Ovary (tissue), 9 donors: ENCODE results near the gene RUFY4. TPM values are rescaled to one million over a fixed set of nuclear protein-coding genes. Genes with fewer than 3 reads are reported as not detected.

Experiments
- DNase-seq, 5 donors: peaks; one replicate each; pipeline ENCODE4 v3.0.0-alpha.2; 2019 to 2020
- H3K27ac ChIP-seq, 2 donors: fragments of 200-600 bp; one replicate each; pipeline versions ENCODE4 v1.5.1 to v1.8.0; 2019 to 2022
- H3K27me3 ChIP-seq: fragments of 200-600 bp; one replicate; pipeline ENCODE4 v1.8.0; 2022
- H3K36me3 ChIP-seq: fragments of 200-600 bp; sonication (generic); one replicate; pipeline ENCODE4 v1.5.1; 2019
- H3K4me1 ChIP-seq: one replicate; pipeline ENCODE4 v1.8.1; 2013; ENCODE audit warnings: mild to moderate bottlenecking, moderate library complexity; ENCODE audit not compliant: insufficient read depth
- H3K4me3 ChIP-seq: fragments of 200-600 bp; sonication (generic); one replicate; pipeline ENCODE4 v1.5.1; 2017
- H3K9me3 ChIP-seq, 2 donors: fragments of 200-600 bp in 1 of 2; sonication (generic) in 1 of 2; one replicate each; pipeline versions ENCODE4 v1.5.1 to v1.8.1; 2013 to 2019; ENCODE audit warnings: mild to moderate bottlenecking in 1 of 2, moderate library complexity in 1 of 2
- EP300 ChIP-seq: sonication (generic); formaldehyde crosslinking; IDR thresholded peaks from one replicate; pipeline ENCODE4 v1.6.1; 2017; ENCODE audit warnings: antibody characterized with exemption
- POLR2A ChIP-seq: fragments of 450-650 bp; IDR thresholded peaks from one replicate; pipeline ENCODE4 v1.6.1; 2017; ENCODE audit warnings: antibody characterized with exemption, mild to moderate bottlenecking, moderate library complexity
- WGBS, 3 donors: extraction: QIAGEN DNeasy Blood & Tissue Kit in 1 of 3; methylation state at CpG; one replicate each; pipeline versions ENCODE4 v1.1.5 to v1.1.7; 2013 to 2017; 5-methylcytosine and 5-hydroxymethylcytosine counted together
- intact Hi-C, 4 donors: fragments of 100-400 bp; cut with DNase I; formaldehyde crosslinking; loops; one replicate each; pipeline versions ENCODE4 v1.11.0 to v1.15.1; 2022 to 2023
- polyA plus RNA-seq, 2 donors: library from polyadenylated mRNA; stranded (reverse); fragments of 200-250 nt in 1 of 2; fragments of 350-450 nt in 1 of 2; fragmentation: Illumina TruSeq in 1 of 2; extraction: RNeasy Lipid Tissue Mini Kit (QIAGEN cat#74804) in 1 of 2; gene quantifications; one replicate each; pipeline ENCODE4 v1.2.3, GENCODE V29; 2013 to 2014
- total RNA-seq, 7 donors: library from RNA; depleted of rRNA in 2 of 7; stranded (reverse); fragments of >200 nt in 2 of 7; fragmentation: NEBNext Ultra II Directional in 3 of 7; extraction: Animal tissue kit (Norgen Biotek cat#: 25700) in 3 of 7; gene quantifications; one replicate each; pipeline versions ENCODE4 v1.1.0 to v1.2.4, GENCODE V29; 2016 to 2023
- TF ChIP-seq, protein P1 (sequence below), 3 donors: fragments of 450-650 bp in 2 of 3; fragments of 200-600 bp in 1 of 3; IDR thresholded peaks; one replicate each; pipeline versions ENCODE4 v1.5.1 to v1.8.0; 2016 to 2022; ENCODE audit warnings: antibody characterized with exemption in 3 of 3, mild to moderate bottlenecking in 1 of 3
- donor health status: DM: no; HTN: no; CAD: no; lungs with moderate emphysema.
- donor health status: DM: no; HTN: no; CAD: no.
- donor health status: Bipolar disorder and iron deficiency.
- donor health status: DM: yes; HTN: yes; CAD: no.
- donor health status: DM: no; HTN: no; CAD: no.
- donor health status: DM: yes; HTN: yes; CAD: no.

RUFY4 gene
- total and polyA plus RNA-seq, 9 donors: 0.10 to 0.97 (median 0.57) TPM; not detected in 4

DNA sequence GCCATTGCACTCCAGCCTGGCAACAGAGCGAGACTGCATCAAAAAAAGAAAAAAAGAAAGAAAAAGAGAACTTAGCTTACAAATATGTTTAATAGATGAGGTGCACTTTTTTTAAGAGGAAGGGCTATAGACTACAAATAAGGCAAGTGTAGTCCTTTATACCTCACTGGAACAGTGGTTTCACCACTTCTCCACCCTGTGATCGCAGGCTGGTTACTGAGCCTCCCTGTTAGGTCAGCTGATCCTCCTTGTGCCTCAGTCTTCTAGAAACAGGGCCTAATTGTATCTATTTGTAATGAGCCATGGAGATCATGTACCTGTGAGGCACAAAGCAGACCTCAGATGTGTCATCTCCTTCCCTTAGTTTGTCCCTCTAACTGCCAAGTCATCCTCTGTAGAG is 61.3 kb downstream of the RUFY4 start:
- DNase-seq: no peak
- H3K36me3 ChIP-seq: no peaks in the 10 kb centered on the region
- TF ChIP-seq POLR2A (no peak), EP300 (no peak)
- TF ChIP-seq, protein P1, sequence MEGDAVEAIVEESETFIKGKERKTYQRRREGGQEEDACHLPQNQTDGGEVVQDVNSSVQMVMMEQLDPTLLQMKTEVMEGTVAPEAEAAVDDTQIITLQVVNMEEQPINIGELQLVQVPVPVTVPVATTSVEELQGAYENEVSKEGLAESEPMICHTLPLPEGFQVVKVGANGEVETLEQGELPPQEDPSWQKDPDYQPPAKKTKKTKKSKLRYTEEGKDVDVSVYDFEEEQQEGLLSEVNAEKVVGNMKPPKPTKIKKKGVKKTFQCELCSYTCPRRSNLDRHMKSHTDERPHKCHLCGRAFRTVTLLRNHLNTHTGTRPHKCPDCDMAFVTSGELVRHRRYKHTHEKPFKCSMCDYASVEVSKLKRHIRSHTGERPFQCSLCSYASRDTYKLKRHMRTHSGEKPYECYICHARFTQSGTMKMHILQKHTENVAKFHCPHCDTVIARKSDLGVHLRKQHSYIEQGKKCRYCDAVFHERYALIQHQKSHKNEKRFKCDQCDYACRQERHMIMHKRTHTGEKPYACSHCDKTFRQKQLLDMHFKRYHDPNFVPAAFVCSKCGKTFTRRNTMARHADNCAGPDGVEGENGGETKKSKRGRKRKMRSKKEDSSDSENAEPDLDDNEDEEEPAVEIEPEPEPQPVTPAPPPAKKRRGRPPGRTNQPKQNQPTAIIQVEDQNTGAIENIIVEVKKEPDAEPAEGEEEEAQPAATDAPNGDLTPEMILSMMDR (IDR thresholded peaks at IDR 0.05): no peak
- 89 to 95% (median 90%) methylated on average over 2 of the region's 2 CpGs for WGBS, 3 donors
- no peaks in the 10 kb centered on the region for H3K4me1 ChIP-seq
- no peaks in the 10 kb centered on the region for H3K9me3 ChIP-seq
- no peak overlapping the region for H3K27ac ChIP-seq
- no peak overlapping the region for H3K4me3 ChIP-seq
- intact Hi-C loops: no loop called here
- no peaks in the 10 kb centered on the region for H3K27me3 ChIP-seq

DNA sequence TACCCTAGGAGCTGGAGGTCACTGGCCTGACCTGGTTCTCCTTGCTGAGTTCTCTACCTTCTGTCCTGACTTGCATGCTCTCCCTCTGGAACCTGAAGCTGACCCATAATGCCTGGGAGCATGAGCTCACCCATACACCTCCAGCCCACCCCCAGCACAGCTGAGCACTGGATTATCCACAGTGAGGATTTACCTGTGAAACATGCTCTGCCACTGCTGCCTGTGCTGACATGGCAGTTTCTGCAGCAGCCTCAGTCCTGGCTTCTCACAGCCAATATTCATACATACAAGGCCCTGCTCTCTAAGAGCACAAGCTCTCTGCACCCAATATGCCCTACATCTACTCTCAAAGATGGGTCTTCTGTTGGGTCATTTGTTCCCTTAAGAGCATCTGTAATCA is 61.8 kb downstream of the RUFY4 start:
- TF ChIP-seq POLR2A (no peak), EP300 (no peak)
- TF ChIP-seq, protein P1 (IDR thresholded peaks at IDR 0.05): no peak
- Histone ChIP-seq H3K27me3 (no peaks in the 10 kb centered on the region), H3K4me1 (no peaks in the 10 kb centered on the region), H3K4me3 (no peak overlapping the region), H3K36me3 (no peaks in the 10 kb centered on the region), H3K27ac (no peak overlapping the region), H3K9me3 (no peaks in the 10 kb centered on the region)
- intact Hi-C loops: no loop called here
- no peak for DNase-seq

DNA sequence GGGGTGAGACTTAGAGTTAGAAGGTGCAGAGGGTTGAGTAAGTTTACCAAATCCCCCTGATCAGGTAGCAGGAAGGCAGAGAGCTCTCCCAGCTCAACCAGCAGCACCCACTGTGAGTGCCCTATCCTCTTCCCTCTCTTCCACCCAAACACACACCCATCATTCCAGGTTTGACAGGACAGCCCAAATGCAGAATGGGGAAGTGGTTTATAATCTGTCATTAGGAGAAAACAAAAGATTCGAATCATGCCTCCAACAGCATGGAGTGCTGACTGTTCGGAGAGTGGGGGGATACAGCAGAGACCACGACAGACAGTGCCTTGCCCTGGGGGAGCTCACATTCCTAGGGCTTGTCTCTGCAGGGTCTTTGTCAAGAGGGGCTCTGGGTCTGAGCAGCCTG is 68.5 kb downstream of the RUFY4 start:
- no peak for DNase-seq
- no peaks in the 10 kb centered on the region for H3K9me3 ChIP-seq
- no peaks in the 10 kb centered on the region for H3K27me3 ChIP-seq
- no peak overlapping the region for H3K27ac ChIP-seq
- no peaks in the 10 kb centered on the region for H3K4me1 ChIP-seq
- no peaks in the 10 kb centered on the region for H3K36me3 ChIP-seq
- TF ChIP-seq, protein P1 (IDR thresholded peaks at IDR 0.05): no peak
- TF ChIP-seq EP300: no peak
- no peak for TF ChIP-seq POLR2A
- 59 to 66% (median 65%) methylated on average over 3 of the region's 3 CpGs for WGBS, 3 donors
- intact Hi-C loops: no loop called here
- H3K4me3 ChIP-seq: no peak overlapping the region

DNA sequence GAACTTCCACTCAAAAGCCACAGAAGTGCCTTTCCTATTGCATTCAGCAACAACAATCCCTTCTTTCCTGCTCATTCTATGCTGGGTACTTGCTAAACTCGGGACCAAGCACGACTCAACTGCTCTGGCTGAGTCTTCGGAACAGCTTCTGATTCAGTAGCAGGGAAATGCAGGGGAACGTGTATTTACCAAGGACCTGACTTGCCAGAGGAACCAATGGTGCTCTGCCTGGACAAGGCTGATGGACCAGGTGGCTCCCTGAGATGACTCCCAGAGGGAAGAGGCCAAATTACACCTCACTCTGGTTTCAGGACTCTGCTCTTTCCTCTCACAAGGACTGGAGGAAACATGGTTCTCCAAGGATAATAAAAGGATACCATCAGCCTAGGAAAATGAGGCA is 69.0 kb downstream of the RUFY4 start:
- intact Hi-C loops: no loop called here
- TF ChIP-seq, protein P1 (IDR thresholded peaks at IDR 0.05): no peak
- TF ChIP-seq POLR2A (no peak), EP300 (no peak)
- Histone ChIP-seq H3K27me3 (no peaks in the 10 kb centered on the region), H3K9me3 (no peaks in the 10 kb centered on the region), H3K27ac (no peak overlapping the region), H3K4me3 (no peak overlapping the region), H3K36me3 (no peaks in the 10 kb centered on the region), H3K4me1 (no peaks in the 10 kb centered on the region)
- 71 to 76% (median 73%) methylated on average over 4 of the region's 4 CpGs for WGBS, 3 donors
- DNase-seq: no peak

Other genes with a start within 250 kb of the RUFY4 start
- gene TNS1, start 66.3 kb upstream of the RUFY4 start, total RNA-seq: 100 to 1,000 TPM; 141 to 568 (median 366) TPM
- 100 to 1,000 TPM; 140 to 278 TPM for gene TNS1, start 66.3 kb upstream of the RUFY4 start, polyA plus RNA-seq
- under 1 TPM in 5 of 7 donors, not detected in 2; 0.12 to 0.35 (median 0.33) TPM for gene CXCR2, start 56.8 kb downstream of the RUFY4 start, total RNA-seq
- 1 to 10 TPM in 1 of 2 donors, under 1 TPM in 1; 0.08 to 3.0 TPM for gene CXCR2, start 56.8 kb downstream of the RUFY4 start, polyA plus RNA-seq
- under 1 TPM in 4 of 7 donors, not detected in 3; 0.10 to 0.43 (median 0.32) TPM for gene CXCR1, start 97.7 kb downstream of the RUFY4 start, total RNA-seq
- 1 to 10 TPM in 1 of 2 donors, under 1 TPM in 1; 0.04 to 1.4 TPM for gene CXCR1, start 97.7 kb downstream of the RUFY4 start, polyA plus RNA-seq
- gene ARPC2, start 147.9 kb downstream of the RUFY4 start, total RNA-seq: 100 to 1,000 TPM; 135 to 229 (median 166) TPM
- gene ARPC2, start 147.9 kb downstream of the RUFY4 start, polyA plus RNA-seq: 100 to 1,000 TPM; 170 to 357 TPM
- 1 to 10 TPM in 5 of 7 donors, under 1 TPM in 2; 0.38 to 3.8 (median 2.1) TPM for gene GPBAR1, start 191.8 kb downstream of the RUFY4 start, total RNA-seq
- gene GPBAR1, start 191.8 kb downstream of the RUFY4 start, polyA plus RNA-seq: 1 to 10 TPM in 1 of 2 donors, under 1 TPM in 1; 0.28 to 2.8 TPM
- gene AAMP, start 200.9 kb downstream of the RUFY4 start, total RNA-seq: 100 to 1,000 TPM in 5 of 7 donors, 10 to 100 TPM in 2; 86.5 to 123 (median 106) TPM
- 100 to 1,000 TPM in 1 of 2 donors, 10 to 100 TPM in 1; 71.1 to 144 TPM for gene AAMP, start 200.9 kb downstream of the RUFY4 start, polyA plus RNA-seq
- 10 to 100 TPM; 37.3 to 59.6 (median 48.1) TPM for gene PNKD, start 201.3 kb downstream of the RUFY4 start, total RNA-seq
- gene PNKD, start 201.3 kb downstream of the RUFY4 start, polyA plus RNA-seq: 10 to 100 TPM; 23.3 to 74.5 TPM
- 100 to 1,000 TPM in 6 of 7 donors, 10 to 100 TPM in 1; 80.6 to 137 (median 114) TPM for gene TMBIM1, start 223.2 kb downstream of the RUFY4 start, total RNA-seq
- gene TMBIM1, start 223.2 kb downstream of the RUFY4 start, polyA plus RNA-seq: 100 to 1,000 TPM; 106 to 259 TPM